Activated CD4-positive, alpha-beta T cell treated with anti-CD3 and anti-CD28 coated beads, Interleukin-2, amount 10 ng/mL, durations not matched to agents 7 days and 5 days (primary cell): ENCODE measurements around the gene HS6ST3. TPM values are rescaled to one million over a fixed set of nuclear protein-coding genes. Genes with fewer than 3 reads are reported as not detected.
A peak's percentile ranks its signal among the peaks of the same experiment; 100 is the strongest.
"Not testable (repeated sequence)": the region's sequence is repeated elsewhere in the genome, so short reads cannot be mapped to it uniquely, and the experiment has no call there.

Experiments used
- CTCF ChIA-PET: fragments of 350-600 bp; sonication (Branson Sonifier 250); formaldehyde crosslinking; loops from one replicate; lab custom pipeline; 2021; ENCODE audit warnings: antibody characterized with exemption; lab: Charles Lee
- POLR2A ChIA-PET: fragments of 350-600 bp; sonication (Branson Sonifier 250); formaldehyde crosslinking; loops from one replicate; lab custom pipeline; 2021; ENCODE audit warnings: antibody characterized with exemption; lab: Charles Lee
- DNase-seq: peaks from one replicate; pipeline ENCODE4 v3.0.0-alpha.2; 2020
- H3K27ac Mint-ChIP-seq: one replicate; pipeline ENCODE4 v1.8.0; 2021; ENCODE audit warnings: mild to moderate bottlenecking, moderate library complexity, mixed read lengths
- H3K27me3 Mint-ChIP-seq: one replicate; pipeline ENCODE4 v1.8.0; 2021; ENCODE audit warnings: mixed read lengths
- H3K36me3 Mint-ChIP-seq: one replicate; pipeline ENCODE4 v1.8.0; 2021; ENCODE audit warnings: low read depth, mixed read lengths
- H3K4me1 Mint-ChIP-seq: one replicate; pipeline ENCODE4 v1.8.0; 2021; ENCODE audit warnings: mixed read lengths
- H3K4me3 Mint-ChIP-seq: one replicate; pipeline ENCODE4 v1.8.0; 2021; ENCODE audit warnings: mild to moderate bottlenecking, moderate library complexity, mixed read lengths
- H3K9me3 Mint-ChIP-seq: one replicate; pipeline ENCODE4 v1.8.0; 2021; ENCODE audit warnings: mixed read lengths
- total RNA-seq, 2 experiments: library from RNA; stranded (reverse); gene quantifications; one replicate each; pipeline ENCODE4 v1.2.3, GENCODE V29; 2021

The HS6ST3 gene
- total RNA-seq = not detected

DNA sequence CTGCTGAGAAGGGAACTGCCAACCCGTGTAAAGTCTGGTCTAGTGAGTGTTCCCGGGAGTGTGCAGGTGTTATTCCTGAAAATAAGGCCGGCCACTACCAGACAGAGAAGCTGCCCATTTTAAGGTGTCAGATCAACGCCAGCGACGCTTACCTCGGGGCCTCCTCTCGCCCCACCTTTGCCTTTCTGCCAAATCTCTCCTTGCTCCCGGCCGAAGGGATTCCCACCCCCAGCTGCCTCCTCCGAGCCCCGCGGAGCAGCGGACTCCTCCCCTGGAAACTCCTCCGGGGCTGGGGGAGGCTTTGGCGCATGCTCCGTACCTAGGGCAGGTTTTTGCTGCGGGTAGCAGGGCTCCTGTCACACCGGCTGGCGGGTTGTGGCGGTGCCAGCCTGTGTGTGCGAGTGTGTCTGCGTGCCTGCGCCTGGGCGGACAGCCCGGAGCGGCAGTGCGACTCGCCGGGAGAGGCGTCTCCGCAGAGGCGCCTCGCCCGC is at the start of gene HS6ST3:
TSS of gene HS6ST3 (plus strand) at position 359 of the 491 bp plus-strand sequence.
- no peak within 1 kb of the TSS for H3K27ac Mint-ChIP-seq

DNA sequence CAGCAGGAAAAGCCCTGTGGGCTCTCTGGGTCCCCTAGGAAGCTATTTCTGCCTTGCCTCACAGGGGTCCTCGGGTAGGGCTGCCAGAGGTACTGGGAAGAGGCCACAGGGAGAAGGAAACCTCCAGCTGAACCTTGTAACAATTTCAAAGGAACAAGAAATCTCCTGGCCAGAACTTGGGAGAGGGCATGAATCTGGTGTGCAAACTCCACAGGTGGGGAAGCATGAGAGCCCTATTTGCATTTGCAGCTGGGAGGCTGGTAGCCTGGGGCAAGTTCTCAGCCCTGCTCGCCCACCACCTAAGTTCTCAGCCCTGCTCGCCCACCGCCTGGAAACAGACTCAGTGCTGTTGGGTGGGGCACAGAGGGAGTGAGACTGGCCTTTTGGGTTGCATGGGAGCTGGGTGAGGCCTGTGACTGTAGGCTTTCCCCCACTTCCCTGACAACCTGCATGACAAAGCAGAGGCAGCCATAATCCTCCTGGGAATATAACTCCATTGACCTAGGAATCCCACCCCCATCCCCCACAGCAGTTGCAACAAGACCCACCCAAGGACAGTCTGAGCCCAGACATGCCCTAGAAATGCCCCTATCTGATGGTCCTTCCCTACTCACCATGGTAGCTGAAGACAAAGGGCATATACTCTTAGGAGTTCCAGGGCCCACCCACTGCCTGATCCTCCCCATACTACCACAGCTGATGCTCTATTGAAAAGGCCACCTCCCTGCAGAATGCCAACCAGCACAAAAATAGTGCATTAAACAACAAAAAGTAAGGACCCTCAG is 48.4 kb upstream of the HS6ST3 start:
- Mint-ChIP-seq H3K9me3 (no peaks in the 10 kb centered on the region), H3K27ac (no peak overlapping the region), H3K4me1 (no peaks in the 10 kb centered on the region), H3K4me3 (no peak overlapping the region), H3K27me3 (no peaks in the 10 kb centered on the region), H3K36me3 (no peaks in the 10 kb centered on the region)
- DNase-seq = no peak
- ChIA-PET CTCF (no interaction called here), POLR2A (no interaction called here)

More for the DNA sequence above, at the start of gene HS6ST3:
- ChIA-PET CTCF (no interaction called here), POLR2A (no interaction called here)
- Mint-ChIP-seq H3K36me3 (no peaks in the 10 kb centered on the region), H3K27me3 (peaks cover 51% of the 10 kb centered on the region), H3K4me3 (peak within 1 kb of the TSS; percentile 11), H3K4me1 (peaks cover 1% of the 10 kb centered on the region), H3K9me3 (no peaks in the 10 kb centered on the region)
- no peak for DNase-seq

DNA sequence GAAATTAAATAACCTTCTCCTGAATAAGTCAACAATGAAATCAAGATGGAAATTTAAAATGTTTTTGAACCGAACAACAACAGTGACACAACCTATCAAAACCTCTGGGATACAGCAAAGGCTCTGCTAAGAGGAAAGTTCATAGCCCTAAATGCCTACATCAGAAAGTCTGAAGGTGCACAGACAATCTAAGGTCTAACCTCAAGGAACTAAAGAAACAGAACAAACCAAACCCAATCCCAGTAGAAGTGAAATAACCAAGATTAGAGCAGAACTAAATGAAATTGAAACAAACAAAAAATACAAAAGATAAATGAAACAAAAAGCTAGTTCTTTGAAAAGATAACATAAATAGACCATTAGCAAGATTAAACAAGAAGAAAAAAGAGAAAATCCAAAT is 45.7 kb upstream of the HS6ST3 start:
- CTCF ChIA-PET = no interaction called here

DNA sequence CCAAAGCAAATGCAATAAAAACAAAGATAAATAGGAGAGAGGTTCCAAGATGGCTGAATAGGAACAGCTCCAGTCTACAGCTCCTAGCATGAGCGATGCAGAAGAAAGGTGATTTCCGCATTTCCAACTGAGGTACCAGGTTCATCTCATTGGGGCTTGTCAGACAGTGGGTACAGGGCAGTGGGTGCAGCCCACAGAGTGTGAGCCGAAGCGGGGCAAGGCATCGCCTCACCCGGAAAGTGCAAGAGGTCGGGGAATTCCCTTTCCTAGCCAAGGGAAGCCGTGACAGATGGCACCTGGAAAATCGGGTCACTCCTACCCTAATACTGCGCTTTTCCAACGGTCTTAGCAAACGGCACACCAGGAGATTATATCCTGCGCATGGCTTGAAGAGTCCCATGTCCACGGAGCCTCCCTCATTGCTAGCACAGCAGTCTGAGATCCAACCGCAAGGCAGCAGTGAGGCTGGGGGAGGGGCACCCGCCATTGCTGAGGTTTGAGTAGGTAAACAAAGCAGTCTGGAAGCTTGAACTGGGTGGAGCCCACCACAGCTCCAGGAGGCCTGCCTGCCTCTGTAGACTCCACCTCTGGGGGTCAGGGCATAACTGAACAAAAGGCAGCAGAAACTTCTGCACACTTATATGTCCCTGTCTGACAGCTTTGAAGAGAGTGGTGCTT is 43.3 kb upstream of the HS6ST3 start:
- H3K9me3 Mint-ChIP-seq, POLR2A ChIA-PET, H3K4me1 Mint-ChIP-seq, H3K4me3 Mint-ChIP-seq, H3K27me3 Mint-ChIP-seq, H3K27ac Mint-ChIP-seq, DNase-seq, H3K36me3 Mint-ChIP-seq, CTCF ChIA-PET: not testable (repeated sequence)

More for the DNA sequence above, 45.7 kb upstream of the HS6ST3 start:
- no peak overlapping the region for H3K27ac Mint-ChIP-seq
- no peak for DNase-seq
- no peaks in the 10 kb centered on the region for H3K9me3 Mint-ChIP-seq
- no peaks in the 10 kb centered on the region for H3K4me1 Mint-ChIP-seq
- H3K27me3 Mint-ChIP-seq = peaks cover 5% of the 10 kb centered on the region
- no peak overlapping the region for H3K4me3 Mint-ChIP-seq
- no peaks in the 10 kb centered on the region for H3K36me3 Mint-ChIP-seq
- POLR2A ChIA-PET = no interaction called here

DNA sequence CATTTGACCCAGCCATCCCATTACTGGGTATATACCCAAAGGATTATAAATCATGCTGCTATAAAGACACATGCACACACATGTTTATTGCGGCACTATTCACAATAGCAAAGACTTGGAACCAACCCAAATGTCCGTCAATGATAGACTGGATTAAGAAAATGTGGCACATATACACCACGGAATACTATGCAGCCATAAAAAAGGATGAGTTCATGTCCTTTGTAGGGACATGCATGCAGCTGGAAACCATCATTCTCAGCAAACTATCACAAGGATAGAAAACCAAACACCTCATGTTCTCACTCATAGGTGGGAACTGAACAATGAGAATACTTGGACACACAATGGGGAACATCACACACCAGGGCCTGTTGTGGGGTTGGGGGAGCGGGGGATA is 39.0 kb upstream of the HS6ST3 start:
- H3K4me1 Mint-ChIP-seq, CTCF ChIA-PET, H3K36me3 Mint-ChIP-seq, POLR2A ChIA-PET, DNase-seq, H3K4me3 Mint-ChIP-seq, H3K27ac Mint-ChIP-seq: not testable (repeated sequence)
- H3K9me3 Mint-ChIP-seq = peaks cover 12% of the 10 kb centered on the region
- peaks cover 28% of the 10 kb centered on the region for H3K27me3 Mint-ChIP-seq

DNA sequence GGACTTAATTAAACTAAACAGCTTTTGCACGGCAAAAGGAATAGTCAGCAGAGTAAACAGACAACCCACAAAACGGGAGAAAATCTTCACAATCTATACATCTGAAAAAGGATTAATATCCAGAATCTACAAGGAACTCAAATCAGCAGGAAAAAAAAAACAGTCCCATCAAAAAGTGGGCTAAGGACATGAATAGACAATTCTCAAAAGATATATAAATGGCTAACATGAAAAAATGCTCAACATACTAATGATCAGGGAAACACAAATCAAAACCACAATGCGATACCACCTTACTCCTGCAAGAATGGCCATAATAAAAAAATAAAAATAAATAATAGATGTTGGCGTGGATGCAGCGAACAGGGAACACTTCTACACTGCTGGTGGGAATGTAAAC is 38.4 kb upstream of the HS6ST3 start:
- DNase-seq, H3K36me3 Mint-ChIP-seq, H3K4me1 Mint-ChIP-seq, POLR2A ChIA-PET, H3K4me3 Mint-ChIP-seq, H3K27ac Mint-ChIP-seq, CTCF ChIA-PET: not testable (repeated sequence)
- H3K27me3 Mint-ChIP-seq = peaks cover 28% of the 10 kb centered on the region
- peaks cover 12% of the 10 kb centered on the region for H3K9me3 Mint-ChIP-seq

DNA sequence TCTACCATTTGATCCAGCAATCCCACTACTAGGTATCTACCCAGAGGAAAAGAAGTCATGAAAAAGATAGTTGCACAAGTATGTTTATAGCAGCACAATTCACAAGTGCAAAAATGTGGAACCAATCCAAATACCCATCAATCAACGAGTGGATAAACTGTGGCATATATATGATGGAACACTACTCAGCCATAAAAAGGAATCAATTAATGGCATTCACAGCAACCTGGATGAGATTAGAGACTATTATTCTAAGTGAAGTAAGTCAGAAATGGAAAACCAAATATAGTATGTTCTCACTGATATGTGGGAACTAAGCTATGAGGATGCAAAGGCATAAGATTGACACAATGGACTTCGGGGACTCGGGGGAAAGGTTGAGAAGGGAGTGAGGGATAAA is 38.0 kb upstream of the HS6ST3 start:
- DNase-seq, H3K36me3 Mint-ChIP-seq, H3K4me3 Mint-ChIP-seq, POLR2A ChIA-PET, H3K4me1 Mint-ChIP-seq, H3K27ac Mint-ChIP-seq, CTCF ChIA-PET: not testable (repeated sequence)
- Mint-ChIP-seq H3K27me3 (peaks cover 28% of the 10 kb centered on the region), H3K9me3 (peaks cover 12% of the 10 kb centered on the region)

DNA sequence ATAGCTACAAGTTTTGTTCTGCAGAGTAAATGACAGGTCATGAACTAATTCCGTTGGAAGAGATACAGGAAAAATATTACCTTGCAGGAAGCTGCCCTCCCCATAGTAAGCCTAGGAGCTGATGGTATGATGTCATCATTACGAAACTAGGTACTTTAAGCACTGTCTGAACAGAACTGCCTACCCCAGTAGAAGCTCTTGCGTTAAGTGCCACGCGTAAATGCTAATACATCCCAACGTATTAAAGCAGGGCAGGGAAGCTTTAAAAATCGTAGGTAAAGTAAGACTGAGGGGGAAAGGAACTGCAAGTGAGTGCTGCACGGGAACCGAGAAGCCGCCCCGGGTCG is 37.3 kb upstream of the HS6ST3 start:
- H3K27me3 Mint-ChIP-seq = peaks cover 28% of the 10 kb centered on the region
- H3K4me1 Mint-ChIP-seq = peaks cover 5% of the 10 kb centered on the region
- ChIA-PET CTCF (no interaction called here), POLR2A (no interaction called here)
- no peaks in the 10 kb centered on the region for H3K36me3 Mint-ChIP-seq
- peak overlapping the region; percentile 45 for H3K4me3 Mint-ChIP-seq
- no peak for DNase-seq
- peaks cover 12% of the 10 kb centered on the region for H3K9me3 Mint-ChIP-seq
- no peak overlapping the region for H3K27ac Mint-ChIP-seq

DNA sequence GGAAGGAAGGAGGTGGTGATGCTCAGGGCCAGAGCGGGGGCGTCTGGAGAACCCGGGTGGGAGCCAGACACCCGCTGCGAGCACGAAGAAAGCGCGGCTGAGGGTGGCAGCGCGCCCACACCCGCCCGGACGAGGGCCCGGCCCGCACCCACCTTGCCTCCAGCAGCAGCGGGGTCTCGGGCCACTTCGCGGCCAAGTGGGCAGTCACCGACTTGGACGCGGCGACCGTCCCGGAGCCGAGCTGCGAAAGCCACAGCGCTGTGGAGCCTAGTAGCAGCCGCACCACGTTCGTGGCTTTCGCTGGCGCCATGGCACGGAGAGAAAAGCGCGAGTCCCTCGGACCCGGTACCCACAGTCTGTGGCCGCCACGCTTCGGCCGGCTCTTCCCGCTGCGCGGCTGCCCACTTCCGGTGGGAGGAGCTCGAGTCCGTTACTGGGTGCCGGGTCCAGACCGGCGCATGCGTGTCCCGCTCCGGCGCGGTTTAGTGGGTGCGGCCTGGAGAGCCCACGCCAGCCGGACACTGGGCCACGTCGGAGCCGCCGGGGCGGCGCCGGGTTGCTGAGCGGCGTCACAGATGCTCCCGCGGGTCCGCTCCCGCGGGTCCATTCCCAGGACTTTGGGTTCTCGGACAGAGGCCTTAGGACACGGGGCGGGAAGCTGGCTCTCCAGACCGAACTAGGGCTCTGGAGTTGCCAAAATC is 36.8 kb upstream of the HS6ST3 start, which contains the start of gene UGGT2:
TSS of gene UGGT2 (minus strand) at position 399 of the 701 bp plus-strand sequence. CDS start at position 310, 89 bp downstream.
- DNase-seq = no peak
- ChIA-PET CTCF (no interaction called here), POLR2A (no interaction called here)
- H3K9me3 Mint-ChIP-seq = peaks cover 12% of the 10 kb centered on the region
- no peak within 1 kb of the TSS for H3K27ac Mint-ChIP-seq
- peaks cover 5% of the 10 kb centered on the region for H3K4me1 Mint-ChIP-seq
- H3K27me3 Mint-ChIP-seq = peaks cover 28% of the 10 kb centered on the region
- no peaks in the 10 kb centered on the region for H3K36me3 Mint-ChIP-seq
- H3K4me3 Mint-ChIP-seq = peak within 1 kb of the TSS; percentile 45

DNA sequence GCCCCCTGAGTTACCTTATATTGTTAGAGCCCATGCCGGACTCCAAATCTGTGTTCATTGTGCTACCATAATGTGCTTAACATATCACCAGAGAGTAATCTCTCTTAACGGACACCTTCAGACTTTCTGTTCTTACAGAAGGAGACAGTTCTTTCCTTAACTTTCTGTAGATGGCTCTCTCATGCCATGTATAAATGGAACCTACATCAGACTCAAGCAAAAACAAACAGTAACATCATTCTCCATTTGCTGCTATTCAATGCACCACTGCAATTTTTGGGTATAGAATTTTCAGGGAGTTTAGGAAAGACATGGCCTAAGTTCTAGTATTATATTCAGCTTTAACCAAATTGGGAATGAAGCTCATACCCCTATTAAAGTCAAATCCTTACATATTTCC is 24.1 kb upstream of the HS6ST3 start:
- no peaks in the 10 kb centered on the region for H3K36me3 Mint-ChIP-seq
- ChIA-PET CTCF (no interaction called here), POLR2A (no interaction called here)
- no peaks in the 10 kb centered on the region for H3K4me1 Mint-ChIP-seq
- no peaks in the 10 kb centered on the region for H3K27me3 Mint-ChIP-seq
- no peak overlapping the region for H3K27ac Mint-ChIP-seq
- no peaks in the 10 kb centered on the region for H3K9me3 Mint-ChIP-seq
- DNase-seq = no peak
- no peak overlapping the region for H3K4me3 Mint-ChIP-seq

DNA sequence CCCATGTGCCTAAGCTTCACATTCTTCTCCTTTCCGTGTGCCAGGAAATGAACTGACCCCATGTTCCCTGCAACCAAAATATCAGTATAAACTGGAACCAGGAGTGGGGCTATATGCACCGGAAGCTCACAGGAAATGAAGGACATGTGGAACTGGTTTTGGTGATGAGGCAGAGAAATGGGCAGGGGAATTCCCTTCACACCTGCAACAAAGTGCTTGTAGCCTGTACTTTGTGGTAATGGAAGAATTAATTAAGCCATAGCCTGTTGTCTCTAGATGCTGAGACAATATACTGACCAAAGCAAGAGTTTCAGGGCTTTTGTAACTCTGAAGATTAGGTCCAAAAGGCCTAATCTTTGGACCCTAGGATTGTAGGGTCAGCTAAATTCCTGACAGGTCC is 21.2 kb upstream of the HS6ST3 start:
- CTCF ChIA-PET = no interaction called here
- POLR2A ChIA-PET = no interaction called here
- DNase-seq = no peak
- Mint-ChIP-seq H3K4me1 (no peaks in the 10 kb centered on the region), H3K27me3 (no peaks in the 10 kb centered on the region), H3K4me3 (no peak overlapping the region), H3K27ac (no peak overlapping the region), H3K36me3 (no peaks in the 10 kb centered on the region), H3K9me3 (no peaks in the 10 kb centered on the region)

DNA sequence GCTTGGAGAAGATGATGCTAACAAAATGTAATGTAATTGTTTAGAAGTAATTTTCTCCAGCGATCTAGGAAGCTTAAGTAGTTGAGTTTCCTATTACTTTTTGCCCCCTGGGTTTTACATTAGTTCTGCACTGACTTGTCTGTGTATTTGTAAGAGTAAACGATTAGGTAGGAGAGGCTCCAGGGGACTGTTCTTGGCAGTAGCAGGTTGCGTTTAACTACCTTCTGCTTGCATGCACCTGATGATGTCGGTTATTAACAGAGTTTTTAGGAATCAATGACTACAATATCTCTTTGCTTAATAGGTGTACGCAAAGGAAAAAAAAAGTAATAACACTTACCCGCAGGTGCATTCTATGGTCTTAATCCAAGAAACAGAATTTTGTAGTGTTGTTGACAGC is 18.4 kb upstream of the HS6ST3 start:
- ChIA-PET POLR2A (no interaction called here), CTCF (interaction anchor here (1.1 kb wide), 1 partner anchor 7 kb away, joined by 3 read pairs; no protein-coding TSS in a partner anchor)
- H3K4me1 Mint-ChIP-seq = no peaks in the 10 kb centered on the region
- no peaks in the 10 kb centered on the region for H3K9me3 Mint-ChIP-seq
- no peak overlapping the region for H3K27ac Mint-ChIP-seq
- no peak for DNase-seq
- H3K27me3 Mint-ChIP-seq = no peaks in the 10 kb centered on the region
- H3K36me3 Mint-ChIP-seq = no peaks in the 10 kb centered on the region
- H3K4me3 Mint-ChIP-seq = no peak overlapping the region

DNA sequence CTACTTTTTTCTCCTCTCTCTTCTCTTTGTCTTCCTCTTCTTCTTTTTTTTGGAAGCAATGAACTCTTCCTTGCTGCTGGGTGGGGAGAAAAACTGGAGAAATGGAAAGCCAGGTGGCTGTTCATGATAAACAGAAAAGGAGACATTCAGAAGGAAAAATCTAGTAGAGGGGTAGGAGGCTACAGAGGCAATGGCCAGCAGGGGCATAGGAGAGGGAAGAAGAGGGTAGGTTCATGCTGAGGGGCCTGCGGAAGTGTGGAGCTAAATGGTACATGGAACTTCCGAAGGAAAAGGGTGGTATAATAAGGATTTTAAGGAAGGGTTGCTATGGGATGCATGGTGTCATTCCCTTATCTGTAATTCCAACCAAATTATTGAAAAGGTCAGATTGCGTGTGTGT is 17.5 kb upstream of the HS6ST3 start:
- no peaks in the 10 kb centered on the region for H3K27me3 Mint-ChIP-seq
- H3K4me3 Mint-ChIP-seq = no peak overlapping the region

More for the DNA sequence above, 17.5 kb upstream of the HS6ST3 start:
- Mint-ChIP-seq H3K4me1 (no peaks in the 10 kb centered on the region), H3K27ac (no peak overlapping the region), H3K9me3 (no peaks in the 10 kb centered on the region), H3K36me3 (no peaks in the 10 kb centered on the region)
- POLR2A ChIA-PET = no interaction called here
- CTCF ChIA-PET = interaction anchor here (1.2 kb wide), 1 partner anchor 11 kb away, joined by 3 read pairs; no protein-coding TSS in a partner anchor
- no peak for DNase-seq
